Osteoblast (primary cell): ENCODE measurements around the gene TSPOAP1. TPM values are rescaled to one million over a fixed set of nuclear protein-coding genes. Genes with fewer than 3 reads are reported as not detected.
A peak's percentile ranks its signal among the peaks of the same experiment; 100 is the strongest.

Source experiments
- DNase-seq: peaks from one replicate; pipeline ENCODE4 v3.0.0; 2011; ENCODE audit warnings: low spot score, mixed read lengths; ENCODE audit not compliant: insufficient read length; ENCODE audit errors: missing footprints
- H2AFZ ChIP-seq: 2 replicates; pipeline ENCODE4 v1.6.0; 2011; ENCODE audit warnings: mild to moderate bottlenecking, low read length
- H3K27ac ChIP-seq: 2 replicates; pipeline ENCODE4 v1.5.1; 2011; ENCODE audit warnings: mild to moderate bottlenecking, low read depth, low read length, moderate library complexity
- H3K27me3 ChIP-seq: 2 replicates; pipeline ENCODE4 v1.6.0; 2012; ENCODE audit warnings: mild to moderate bottlenecking, control low read depth, inconsistent platforms, low read length, moderate library complexity; ENCODE audit not compliant: insufficient read depth
- H3K36me3 ChIP-seq: 2 replicates; pipeline ENCODE4 v1.5.1; 2011; ENCODE audit warnings: mild to moderate bottlenecking, low read length, control low read depth, moderate library complexity; ENCODE audit not compliant: insufficient read depth
- H3K4me1 ChIP-seq: 2 replicates; pipeline ENCODE4 v1.5.1; 2011; ENCODE audit warnings: mild to moderate bottlenecking, low read length, control low read depth, moderate library complexity; ENCODE audit not compliant: insufficient read depth
- H3K4me2 ChIP-seq: 2 replicates; pipeline ENCODE4 v1.6.0; 2011; ENCODE audit warnings: mild to moderate bottlenecking, low read length; ENCODE audit not compliant: insufficient read depth
- H3K4me3 ChIP-seq: fragments of 200-600 bp; sonication (generic); 3 replicates; pipeline ENCODE4 v1.5.1; 2012; ENCODE audit warnings: mild to moderate bottlenecking, low read length, inconsistent platforms; ENCODE audit not compliant: insufficient read depth
- H3K79me2 ChIP-seq: 2 replicates; pipeline ENCODE4 v1.6.0; 2012; ENCODE audit warnings: mild to moderate bottlenecking, low read length, control low read depth, inconsistent platforms; ENCODE audit not compliant: insufficient read depth
- H3K9me3 ChIP-seq: 2 replicates; pipeline ENCODE4 v1.5.1; 2011; ENCODE audit warnings: low read depth, low read length, control low read depth
- H4K20me1 ChIP-seq: 2 replicates; pipeline ENCODE4 v1.6.0; 2012; ENCODE audit warnings: mild to moderate bottlenecking, low read length, control low read depth; ENCODE audit not compliant: insufficient read depth
- total RNA-seq: library from RNA; depleted of rRNA; stranded (reverse); fragments of >200 nt; gene quantifications from 2 replicates; pipeline ENCODE4 v1.2.3, GENCODE V29; 2012
- TF ChIP-seq, protein P1 (sequence below): IDR thresholded peaks from 2 replicates; pipeline ENCODE4 v1.5.1; 2011; ENCODE audit warnings: mild to moderate bottlenecking, low read depth, low read length, moderate library complexity; ENCODE audit errors: extremely low read depth

Gene TSPOAP1
- total RNA-seq, 1 donor, result 4.3 TPM

DNA sequence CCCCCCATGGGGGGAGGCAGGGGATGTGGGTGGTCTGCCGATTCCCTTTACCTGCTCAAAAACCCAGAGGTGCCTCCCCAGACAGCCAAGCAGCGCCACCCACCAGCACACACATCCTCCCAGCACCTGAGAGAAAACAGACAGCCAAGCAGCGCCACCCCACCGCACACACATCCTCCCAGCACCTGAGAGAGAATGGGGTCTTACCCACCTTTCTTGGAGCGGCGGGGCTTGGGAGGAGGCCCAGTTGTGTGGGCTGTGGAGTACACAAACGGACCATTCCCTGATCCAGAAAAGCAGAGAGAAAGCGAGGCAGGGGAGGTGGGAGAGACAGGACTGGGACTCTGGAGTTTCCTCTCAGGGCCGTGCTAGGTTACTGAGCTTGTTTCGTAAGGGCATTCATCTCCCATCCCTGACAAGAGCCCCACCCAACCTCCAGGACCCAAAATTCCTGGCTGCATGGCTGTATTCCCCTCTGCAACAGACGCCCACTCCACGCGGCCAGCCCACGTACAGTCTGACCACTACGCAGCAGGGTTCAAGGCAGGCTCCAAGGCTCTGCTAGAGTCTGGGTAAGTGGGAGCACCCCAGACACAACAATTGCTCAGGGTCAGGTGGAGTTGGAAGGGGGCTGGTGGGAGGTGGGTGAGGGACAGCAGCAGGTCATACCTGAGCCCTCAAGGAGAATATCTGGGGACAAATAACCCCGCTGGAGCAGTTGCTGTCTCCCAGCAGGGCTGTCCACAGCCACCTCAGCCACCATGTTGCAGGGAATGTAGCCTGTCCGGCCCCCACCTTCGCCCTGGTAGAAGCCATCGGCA is 22.3 kb downstream of the TSPOAP1 start:
- no peaks in the 10 kb centered on the region for H3K79me2 ChIP-seq
- TF ChIP-seq, protein P1, sequence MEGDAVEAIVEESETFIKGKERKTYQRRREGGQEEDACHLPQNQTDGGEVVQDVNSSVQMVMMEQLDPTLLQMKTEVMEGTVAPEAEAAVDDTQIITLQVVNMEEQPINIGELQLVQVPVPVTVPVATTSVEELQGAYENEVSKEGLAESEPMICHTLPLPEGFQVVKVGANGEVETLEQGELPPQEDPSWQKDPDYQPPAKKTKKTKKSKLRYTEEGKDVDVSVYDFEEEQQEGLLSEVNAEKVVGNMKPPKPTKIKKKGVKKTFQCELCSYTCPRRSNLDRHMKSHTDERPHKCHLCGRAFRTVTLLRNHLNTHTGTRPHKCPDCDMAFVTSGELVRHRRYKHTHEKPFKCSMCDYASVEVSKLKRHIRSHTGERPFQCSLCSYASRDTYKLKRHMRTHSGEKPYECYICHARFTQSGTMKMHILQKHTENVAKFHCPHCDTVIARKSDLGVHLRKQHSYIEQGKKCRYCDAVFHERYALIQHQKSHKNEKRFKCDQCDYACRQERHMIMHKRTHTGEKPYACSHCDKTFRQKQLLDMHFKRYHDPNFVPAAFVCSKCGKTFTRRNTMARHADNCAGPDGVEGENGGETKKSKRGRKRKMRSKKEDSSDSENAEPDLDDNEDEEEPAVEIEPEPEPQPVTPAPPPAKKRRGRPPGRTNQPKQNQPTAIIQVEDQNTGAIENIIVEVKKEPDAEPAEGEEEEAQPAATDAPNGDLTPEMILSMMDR, result no peak
- H3K27me3 ChIP-seq, result no peaks in the 10 kb centered on the region
- no peaks in the 10 kb centered on the region for H3K4me1 ChIP-seq
- H3K9me3 ChIP-seq, result no peaks in the 10 kb centered on the region
- DNase-seq, result peak; percentile 81
- H2AFZ ChIP-seq, result no peak overlapping the region
- no peaks in the 10 kb centered on the region for H3K36me3 ChIP-seq
- H4K20me1 ChIP-seq, result no peaks in the 10 kb centered on the region
- no peak overlapping the region for H3K4me2 ChIP-seq
- no peak overlapping the region for H3K4me3 ChIP-seq
- no peak overlapping the region for H3K27ac ChIP-seq

- Histone ChIP-seq H3K4me2 (no peak overlapping the region), H3K4me1 (no peaks in the 10 kb centered on the region), H3K9me3 (no peaks in the 10 kb centered on the region), H2AFZ (no peak overlapping the region), H3K36me3 (no peaks in the 10 kb centered on the region), H3K4me3 (no peak overlapping the region), H4K20me1 (no peaks in the 10 kb centered on the region), H3K27me3 (no peaks in the 10 kb centered on the region), H3K79me2 (no peaks in the 10 kb centered on the region), H3K27ac (no peak overlapping the region)
- peak; percentile 58 for DNase-seq
- TF ChIP-seq, protein P1, result no peak
Measured at GRCh38 chr17:58305626-58306025, 23.0 kb downstream of the TSPOAP1 start.

DNA sequence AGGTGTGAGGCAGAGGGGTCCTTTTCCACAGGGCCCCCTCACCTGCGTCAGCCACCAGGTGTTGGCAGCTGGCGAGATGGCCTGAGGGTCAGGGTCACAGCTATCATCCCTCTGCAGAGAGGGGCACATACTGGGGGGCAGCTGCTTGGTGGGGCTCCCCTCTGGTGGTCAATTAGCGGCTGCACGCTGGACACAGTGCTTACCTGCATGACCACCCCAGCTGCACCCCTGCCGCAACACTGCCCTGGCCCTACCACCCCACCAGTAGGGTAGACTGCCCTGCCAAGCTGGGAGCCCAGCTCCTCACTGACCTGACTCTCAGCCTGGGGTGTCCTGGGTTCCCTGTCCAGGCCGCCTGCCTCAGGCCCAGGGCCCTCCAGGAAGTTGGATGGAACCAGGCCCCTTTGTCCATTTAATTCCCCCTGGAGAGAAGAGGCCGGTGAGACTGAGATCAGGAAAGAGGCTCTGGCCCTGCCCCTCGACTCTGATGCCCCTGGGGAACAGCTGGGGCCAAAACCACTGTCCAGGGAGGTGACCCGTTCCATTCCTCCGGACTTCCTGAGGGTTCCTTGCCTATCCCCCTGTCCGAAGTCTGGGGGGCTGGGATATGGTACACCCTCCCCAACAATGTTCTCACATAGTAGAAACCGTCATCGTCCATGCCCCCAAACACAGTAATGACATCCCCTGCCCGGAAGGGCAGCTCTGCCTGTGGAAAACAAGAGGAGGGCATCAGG is 23.7 kb downstream of the TSPOAP1 start:
- H3K4me2 ChIP-seq, result no peak overlapping the region
- H4K20me1 ChIP-seq, result no peaks in the 10 kb centered on the region
- no peaks in the 10 kb centered on the region for H3K27me3 ChIP-seq
- no peaks in the 10 kb centered on the region for H3K4me1 ChIP-seq
- peak; percentile 75 for DNase-seq
- no peak overlapping the region for H3K4me3 ChIP-seq
- H2AFZ ChIP-seq, result no peak overlapping the region
- H3K36me3 ChIP-seq, result no peaks in the 10 kb centered on the region
- TF ChIP-seq, protein P1, result no peak
- no peaks in the 10 kb centered on the region for H3K9me3 ChIP-seq
- no peaks in the 10 kb centered on the region for H3K79me2 ChIP-seq
- no peak overlapping the region for H3K27ac ChIP-seq
